SK-N-SH (cell line): ENCODE results near the gene LOXL4.

Experiments used
- CTCF ChIP-seq: fragments of 200-600 bp; sonication (generic); IDR thresholded peaks from 2 replicates; pipeline ENCODE4 v1.6.1; 2017; ENCODE audit warnings: antibody characterized with exemption, mild to moderate bottlenecking, moderate library complexity
- EP300 ChIP-seq, 2 experiments: IDR thresholded peaks; 2 replicates each; pipeline versions ENCODE4 v1.4.0 to v1.6.1; 2012; ENCODE audit warnings: borderline replicate concordance in 1 of 2, low read depth in 1 of 2, low read length in 1 of 2
- EZH2phosphoT487 ChIP-seq: fragments of 200-600 bp; sonication (generic); IDR thresholded peaks from 2 replicates; pipeline ENCODE4 v1.6.1; 2017; ENCODE audit warnings: low read depth, mixed run types, mild to moderate bottlenecking, antibody characterized with exemption, moderate library complexity, borderline replicate concordance
- GABPA ChIP-seq: IDR thresholded peaks from 2 replicates; pipeline ENCODE4 v1.4.0; 2012; ENCODE audit warnings: low read depth, mild to moderate bottlenecking
- GATA2 ChIP-seq: sonication (generic); formaldehyde crosslinking; IDR thresholded peaks from 2 replicates; pipeline ENCODE4 v1.5.0; 2020; ENCODE audit warnings: mild to moderate bottlenecking, missing genetic modification reagents
- MAX ChIP-seq: IDR thresholded peaks from 2 replicates; pipeline ENCODE4 v1.4.0; 2012; ENCODE audit warnings: low read depth
- MEF2A ChIP-seq: IDR thresholded peaks from 2 replicates; pipeline ENCODE4 v1.4.0; 2012; ENCODE audit warnings: low read depth, borderline replicate concordance
- POLR2AphosphoS5 ChIP-seq: IDR thresholded peaks from 2 replicates; pipeline ENCODE4 v1.6.1; 2012; ENCODE audit warnings: low read depth, low read length
- RFX5 ChIP-seq: IDR thresholded peaks from 2 replicates; pipeline ENCODE4 v1.6.1; 2012; ENCODE audit warnings: mild to moderate bottlenecking, improper control_type of control experiment, low read length
- SIN3A ChIP-seq: IDR thresholded peaks from 2 replicates; pipeline ENCODE4 v1.6.1; 2012; ENCODE audit warnings: low read depth, mild to moderate bottlenecking, low read length, moderate library complexity, borderline replicate concordance
- TAF1 ChIP-seq: IDR thresholded peaks from 2 replicates; pipeline ENCODE4 v1.6.1; 2012; ENCODE audit warnings: low read depth, mild to moderate bottlenecking, low read length, moderate library complexity, borderline replicate concordance
- TF ChIP-seq, protein P1 (sequence below): IDR thresholded peaks from 2 replicates; pipeline ENCODE4 v1.4.0; 2012; ENCODE audit warnings: low read depth, borderline replicate concordance
- TF ChIP-seq, protein P2 (sequence below): fragments of 150-350 bp; IDR thresholded peaks from 2 replicates; pipeline ENCODE4 v1.6.1; 2017; ENCODE audit warnings: antibody characterized with exemption, low read length, low read depth, borderline replicate concordance

DNA sequence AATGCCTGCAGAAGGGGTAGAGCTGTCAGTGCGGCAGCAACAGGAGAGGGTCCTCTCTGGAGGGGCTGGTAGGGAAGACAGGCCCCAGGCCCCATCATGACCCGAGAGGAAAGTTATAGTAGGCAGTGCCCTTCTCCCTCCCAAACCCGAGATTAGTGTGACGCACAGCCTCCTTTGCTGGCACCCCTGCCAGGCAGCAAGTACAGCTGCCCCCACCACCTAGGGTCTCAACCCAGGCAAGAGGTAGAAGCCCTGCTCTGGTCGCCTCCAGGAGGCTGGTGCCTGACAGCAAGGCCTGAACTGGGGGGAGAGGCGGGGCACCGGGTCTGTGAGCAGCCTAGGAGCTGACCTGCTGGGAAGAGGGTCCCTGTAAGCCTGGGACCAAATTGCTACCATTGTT, 15.5 kb downstream of the LOXL4 start:
- TF ChIP-seq EP300 (IDR thresholded peaks at IDR 0.05; ENCODE audit: borderline replicate concordance in 1 of 2, low read depth in 1 of 2, low read length in 1 of 2) (no peak), CTCF (no peak), MAX (no peak), GATA2 (no peak), POLR2AphosphoS5 (no peak), TAF1 (no peak), RFX5 (no peak), SIN3A (no peak), GABPA (no peak), MEF2A (no peak), EZH2phosphoT487 (no peak)
- TF ChIP-seq, protein P1, sequence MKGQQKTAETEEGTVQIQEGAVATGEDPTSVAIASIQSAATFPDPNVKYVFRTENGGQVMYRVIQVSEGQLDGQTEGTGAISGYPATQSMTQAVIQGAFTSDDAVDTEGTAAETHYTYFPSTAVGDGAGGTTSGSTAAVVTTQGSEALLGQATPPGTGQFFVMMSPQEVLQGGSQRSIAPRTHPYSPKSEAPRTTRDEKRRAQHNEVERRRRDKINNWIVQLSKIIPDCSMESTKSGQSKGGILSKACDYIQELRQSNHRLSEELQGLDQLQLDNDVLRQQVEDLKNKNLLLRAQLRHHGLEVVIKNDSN = no peak
- TF ChIP-seq, protein P2, sequence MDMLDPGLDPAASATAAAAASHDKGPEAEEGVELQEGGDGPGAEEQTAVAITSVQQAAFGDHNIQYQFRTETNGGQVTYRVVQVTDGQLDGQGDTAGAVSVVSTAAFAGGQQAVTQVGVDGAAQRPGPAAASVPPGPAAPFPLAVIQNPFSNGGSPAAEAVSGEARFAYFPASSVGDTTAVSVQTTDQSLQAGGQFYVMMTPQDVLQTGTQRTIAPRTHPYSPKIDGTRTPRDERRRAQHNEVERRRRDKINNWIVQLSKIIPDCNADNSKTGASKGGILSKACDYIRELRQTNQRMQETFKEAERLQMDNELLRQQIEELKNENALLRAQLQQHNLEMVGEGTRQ = no peak
